Liver (tissue), 9 donors: ENCODE results near the gene ANKRD33B. TPM values are rescaled to one million over a fixed set of nuclear protein-coding genes. Genes with fewer than 3 reads are reported as not detected.
A peak's percentile ranks its signal among the peaks of the same experiment; 100 is the strongest.

Experiments
- DNase-seq: peaks from one replicate; pipeline ENCODE4 v3.0.0-alpha.2; 2017; ENCODE audit warnings: low spot score
- H3K27ac ChIP-seq, 2 donors: one replicate each; pipeline ENCODE4 v1.7.0; 2013; ENCODE audit warnings: inconsistent platforms in 2 of 2, low read length in 2 of 2, control low read depth in 1 of 2, low read depth in 1 of 2, mild to moderate bottlenecking in 1 of 2
- H3K27me3 ChIP-seq, 4 donors: one replicate each; pipeline versions ENCODE4 v1.6.1 to v1.7.0; 2013; ENCODE audit warnings: low read length in 3 of 4, inconsistent platforms in 1 of 4, mild to moderate bottlenecking in 1 of 4, moderate library complexity in 1 of 4; ENCODE audit not compliant: control insufficient read depth in 4 of 4, insufficient read depth in 4 of 4
- H3K36me3 ChIP-seq, 4 donors: one replicate each; pipeline versions ENCODE4 v1.6.1 to v1.7.0; 2013; ENCODE audit warnings: low read length in 3 of 4, mild to moderate bottlenecking in 3 of 4, low read depth in 1 of 4, moderate library complexity in 1 of 4; ENCODE audit not compliant: control insufficient read depth in 4 of 4, insufficient read depth in 3 of 4
- H3K4me1 ChIP-seq, 4 donors: one replicate each; pipeline versions ENCODE4 v1.6.1 to v1.7.0; 2013; ENCODE audit warnings: low read length in 3 of 4, mild to moderate bottlenecking in 3 of 4, moderate library complexity in 1 of 4; ENCODE audit not compliant: control insufficient read depth in 4 of 4, insufficient read depth in 4 of 4
- H3K4me3 ChIP-seq, 3 donors: one replicate each; pipeline versions ENCODE4 v1.6.1 to v1.7.0; 2013; ENCODE audit warnings: low read length in 3 of 3, control low read depth in 1 of 3, low read depth in 1 of 3, mild to moderate bottlenecking in 1 of 3
- H3K9ac ChIP-seq, 2 donors: one replicate each; pipeline ENCODE4 v1.7.0; 2013; ENCODE audit warnings: low read length in 2 of 2, mild to moderate bottlenecking in 2 of 2, moderate library complexity in 2 of 2, control low read depth in 1 of 2, low read depth in 1 of 2
- H3K9me3 ChIP-seq, 4 donors: one replicate each; pipeline versions ENCODE4 v1.6.1 to v1.7.0; 2013; ENCODE audit warnings: low read length in 3 of 4; ENCODE audit not compliant: control insufficient read depth in 4 of 4
- EGR1 ChIP-seq, 2 donors: IDR thresholded peaks; 2 replicates each; pipeline ENCODE4 v1.6.1; 2016 to 2018; ENCODE audit warnings: antibody characterized with exemption in 2 of 2, low read depth in 2 of 2
- FOXA1 ChIP-seq: IDR thresholded peaks from 2 replicates; pipeline ENCODE4 v1.6.1; 2016; ENCODE audit warnings: antibody characterized with exemption
- FOXA2 ChIP-seq: IDR thresholded peaks from 2 replicates; pipeline ENCODE4 v1.6.1; 2016; ENCODE audit warnings: antibody characterized with exemption
- GABPA ChIP-seq, 2 donors: IDR thresholded peaks in 1 of 2; conservative IDR thresholded peaks in 1 of 2; 2 replicates each; pipeline ENCODE4 v1.6.1; 2016; ENCODE audit warnings: antibody characterized with exemption in 2 of 2, mild to moderate bottlenecking in 1 of 2, moderate library complexity in 1 of 2
- HNF4A ChIP-seq, 2 donors: conservative IDR thresholded peaks; 2 replicates each; pipeline ENCODE4 v1.6.1; 2016; ENCODE audit warnings: antibody characterized with exemption in 2 of 2, mild to moderate bottlenecking in 2 of 2
- HNF4G ChIP-seq: IDR thresholded peaks from 2 replicates; pipeline ENCODE4 v1.6.1; 2016; ENCODE audit warnings: antibody characterized with exemption
- JUND ChIP-seq, 2 donors: IDR thresholded peaks; 2 replicates each; pipeline ENCODE4 v1.6.1; 2016; ENCODE audit warnings: antibody characterized with exemption in 2 of 2
- NR2F2 ChIP-seq: IDR thresholded peaks from 2 replicates; pipeline ENCODE4 v1.6.1; 2016; ENCODE audit warnings: antibody characterized with exemption
- RAD21 ChIP-seq, 2 donors: IDR thresholded peaks; 2 replicates each; pipeline ENCODE4 v1.6.1; 2016; ENCODE audit warnings: antibody characterized with exemption in 2 of 2, mild to moderate bottlenecking in 2 of 2
- RXRA ChIP-seq, 2 donors: IDR thresholded peaks; 2 replicates each; pipeline ENCODE4 v1.6.1; 2017 to 2018; ENCODE audit warnings: antibody characterized with exemption in 2 of 2, mild to moderate bottlenecking in 1 of 2
- SP1 ChIP-seq: IDR thresholded peaks from 2 replicates; pipeline ENCODE4 v1.6.1; 2018; ENCODE audit warnings: antibody characterized with exemption, mild to moderate bottlenecking
- TAF1 ChIP-seq: conservative IDR thresholded peaks from 2 replicates; pipeline ENCODE4 v1.6.1; 2016; ENCODE audit warnings: antibody characterized with exemption, mild to moderate bottlenecking
- YY1 ChIP-seq: IDR thresholded peaks from 2 replicates; pipeline ENCODE4 v1.6.1; 2016; ENCODE audit warnings: antibody characterized with exemption, mild to moderate bottlenecking
- WGBS: extraction: QIAGEN DNeasy Blood & Tissue Kit; methylation state at CpG from one replicate; pipeline ENCODE4 v1.1.7; 2013; 5-methylcytosine and 5-hydroxymethylcytosine counted together
- polyA plus RNA-seq, 2 donors: library from polyadenylated mRNA; stranded (reverse) in 1 of 2; unstranded in 1 of 2; fragments of 200-250 nt in 1 of 2; fragments of >200 nt in 1 of 2; fragmentation: Nextera tagmentation in 1 of 2; extraction: Ambion mirVana in 1 of 2; gene quantifications; one replicate each; pipeline versions ENCODE4 v1.2.1 to v1.2.3, GENCODE V29; 2013 to 2015
- total RNA-seq, 2 donors: library from RNA; depleted of rRNA; stranded (reverse); fragments of >200 nt; gene quantifications; one replicate each; pipeline ENCODE4 v1.2.3, GENCODE V29; 2014
- TF ChIP-seq, protein P1 (sequence below): IDR thresholded peaks from 2 replicates; pipeline ENCODE4 v1.6.1; 2016; ENCODE audit warnings: antibody characterized with exemption
- TF ChIP-seq, protein P2 (sequence below): IDR thresholded peaks from 2 replicates; pipeline ENCODE4 v1.6.1; 2016; ENCODE audit warnings: antibody characterized with exemption
- TF ChIP-seq, protein P3 (sequence below): fragments of 150-350 bp; IDR thresholded peaks from 2 replicates; pipeline ENCODE4 v1.5.1; 2017; ENCODE audit warnings: improper control_type of control experiment, low read depth, low read length; ENCODE audit not compliant: missing input control
- TF ChIP-seq, protein P4 (sequence below): IDR thresholded peaks from 2 replicates; pipeline ENCODE4 v1.6.1; 2016; ENCODE audit warnings: antibody characterized with exemption
- TF ChIP-seq, protein P5 (sequence below): IDR thresholded peaks from 2 replicates; pipeline ENCODE4 v1.6.1; 2016; ENCODE audit warnings: antibody characterized with exemption, mild to moderate bottlenecking
- donor health status: healthy.
- donor health status: healthy.
- donor health status: healthy.
- donor health status: healthy.
- donor health status: healthy.

The ANKRD33B gene
- total and polyA plus RNA-seq, 4 donors = 0.09 to 1.9 (median 0.25) TPM; not detected in 1

DNA sequence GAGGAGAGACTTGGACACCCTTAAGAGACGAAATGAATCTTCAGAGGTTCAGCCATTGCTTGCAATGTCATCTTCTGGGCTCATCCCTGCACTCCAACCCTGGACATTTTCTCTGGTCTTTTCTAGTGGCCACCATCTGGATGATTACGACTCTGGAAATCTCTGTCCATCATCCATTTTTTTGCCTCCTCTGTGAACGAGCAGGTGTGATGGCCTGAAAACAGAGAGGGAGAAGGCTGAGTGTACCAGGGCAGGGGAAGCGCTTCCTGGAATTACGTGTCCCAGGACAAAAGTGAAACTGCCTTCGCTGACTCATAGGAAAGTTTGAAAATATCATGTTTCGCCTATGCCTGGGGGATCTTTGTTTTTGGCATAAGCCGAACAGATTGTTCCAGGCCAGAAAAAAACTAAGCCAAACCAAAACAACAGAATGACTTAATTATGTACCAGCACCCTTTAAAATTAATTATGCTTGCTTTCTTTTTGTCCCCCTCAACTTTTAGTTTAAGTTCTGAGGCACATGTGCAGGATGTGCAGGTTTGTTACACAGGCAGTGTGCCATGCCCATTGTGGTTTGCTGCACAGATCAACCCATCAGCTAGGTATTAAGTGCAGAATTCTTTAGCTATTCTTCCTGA, 31.9 kb downstream of the ANKRD33B start (continued):
- TF ChIP-seq, protein P1, sequence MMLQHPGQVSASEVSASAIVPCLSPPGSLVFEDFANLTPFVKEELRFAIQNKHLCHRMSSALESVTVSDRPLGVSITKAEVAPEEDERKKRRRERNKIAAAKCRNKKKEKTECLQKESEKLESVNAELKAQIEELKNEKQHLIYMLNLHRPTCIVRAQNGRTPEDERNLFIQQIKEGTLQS = no peak

DNA sequence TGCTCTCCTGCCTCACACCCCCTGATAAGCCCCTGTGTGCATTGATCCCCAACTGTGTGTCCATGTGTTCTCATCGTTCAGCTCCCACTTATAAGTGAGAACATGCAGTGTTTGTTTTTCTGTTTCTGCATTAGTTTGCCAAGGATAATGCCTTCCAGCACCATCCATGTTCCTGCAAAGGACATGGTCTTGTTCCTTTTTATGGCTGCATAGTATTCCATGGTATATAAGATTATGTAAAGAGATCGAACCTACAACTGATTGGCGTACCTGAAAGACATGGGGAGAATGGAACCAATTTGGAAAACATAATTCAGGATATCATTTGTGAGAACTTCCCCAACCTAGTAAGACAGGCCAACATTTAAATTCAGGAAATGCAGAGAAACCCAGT, 32.4 kb downstream of the ANKRD33B start:
- Histone ChIP-seq H3K27ac (peak overlapping the region; percentile 71 to 74), H3K9me3 (no peaks in the 10 kb centered on the region), H3K4me1 (peaks cover 0 to 7% (median 5%) of the 10 kb centered on the region in 4 donors), H3K36me3 (no peaks in the 10 kb centered on the region), H3K27me3 (no peaks in the 10 kb centered on the region), H3K4me3 (no peak overlapping the region), H3K9ac (peak overlapping the region in 1 of 2 donors; percentile 47)
- no peak for DNase-seq
- WGBS = 86% methylated on average over 3 of the region's 3 CpGs
- TF ChIP-seq, protein P1 = no peak
- TF ChIP-seq JUND (IDR thresholded peaks at IDR 0.05) (no peak), RAD21 (IDR thresholded peaks at IDR 0.05) (no peak), FOXA2 (no peak), NR2F2 (no peak), EGR1 (IDR thresholded peaks at IDR 0.05; ENCODE audit: low read depth in 2 of 2) (no peak), HNF4G (no peak), YY1 (no peak)
- TF ChIP-seq, protein P2, sequence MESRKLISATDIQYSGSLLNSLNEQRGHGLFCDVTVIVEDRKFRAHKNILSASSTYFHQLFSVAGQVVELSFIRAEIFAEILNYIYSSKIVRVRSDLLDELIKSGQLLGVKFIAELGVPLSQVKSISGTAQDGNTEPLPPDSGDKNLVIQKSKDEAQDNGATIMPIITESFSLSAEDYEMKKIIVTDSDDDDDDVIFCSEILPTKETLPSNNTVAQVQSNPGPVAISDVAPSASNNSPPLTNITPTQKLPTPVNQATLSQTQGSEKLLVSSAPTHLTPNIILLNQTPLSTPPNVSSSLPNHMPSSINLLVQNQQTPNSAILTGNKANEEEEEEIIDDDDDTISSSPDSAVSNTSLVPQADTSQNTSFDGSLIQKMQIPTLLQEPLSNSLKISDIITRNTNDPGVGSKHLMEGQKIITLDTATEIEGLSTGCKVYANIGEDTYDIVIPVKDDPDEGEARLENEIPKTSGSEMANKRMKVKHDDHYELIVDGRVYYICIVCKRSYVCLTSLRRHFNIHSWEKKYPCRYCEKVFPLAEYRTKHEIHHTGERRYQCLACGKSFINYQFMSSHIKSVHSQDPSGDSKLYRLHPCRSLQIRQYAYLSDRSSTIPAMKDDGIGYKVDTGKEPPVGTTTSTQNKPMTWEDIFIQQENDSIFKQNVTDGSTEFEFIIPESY = no peak

DNA sequence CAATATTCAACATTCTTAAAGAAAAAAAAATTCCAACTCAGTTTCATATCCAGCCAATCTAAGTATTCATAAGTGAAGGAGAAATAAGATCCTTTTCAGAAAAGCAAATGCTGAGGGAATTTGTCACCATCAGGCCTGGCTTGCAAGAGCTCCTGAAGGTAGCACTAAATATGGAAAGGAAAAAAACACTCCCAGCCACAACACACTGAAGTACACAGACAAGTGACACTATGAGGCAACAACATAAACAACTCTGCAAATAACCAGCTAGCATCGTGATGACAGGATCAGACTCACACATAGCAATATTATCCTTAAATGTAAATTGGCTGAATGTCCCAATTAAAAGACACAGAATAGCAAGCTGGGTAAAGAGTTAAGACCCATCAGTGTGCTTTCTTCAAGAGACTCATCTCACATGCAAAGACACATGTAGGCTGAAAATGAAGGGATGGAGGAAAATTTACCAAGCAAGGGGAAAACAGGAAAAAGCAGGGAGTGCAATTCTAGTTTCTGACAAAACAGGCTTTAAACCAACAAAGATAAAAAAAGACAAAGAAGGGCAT, 33.1 kb downstream of the ANKRD33B start:
- no peaks in the 10 kb centered on the region for H3K27me3 ChIP-seq
- no peak overlapping the region for H3K9ac ChIP-seq
- no peak overlapping the region for H3K27ac ChIP-seq
- H3K9me3 ChIP-seq = no peaks in the 10 kb centered on the region
- WGBS = 89% methylated on average over 1 of the region's 1 CpG
- no peaks in the 10 kb centered on the region for H3K36me3 ChIP-seq
- peaks cover under 1 to 13% (median 8%) of the 10 kb centered on the region in 4 donors for H3K4me1 ChIP-seq
- TF ChIP-seq FOXA2 = no peak
- TF ChIP-seq NR2F2 = no peak
- TF ChIP-seq YY1 = no peak
- TF ChIP-seq, protein P3, sequence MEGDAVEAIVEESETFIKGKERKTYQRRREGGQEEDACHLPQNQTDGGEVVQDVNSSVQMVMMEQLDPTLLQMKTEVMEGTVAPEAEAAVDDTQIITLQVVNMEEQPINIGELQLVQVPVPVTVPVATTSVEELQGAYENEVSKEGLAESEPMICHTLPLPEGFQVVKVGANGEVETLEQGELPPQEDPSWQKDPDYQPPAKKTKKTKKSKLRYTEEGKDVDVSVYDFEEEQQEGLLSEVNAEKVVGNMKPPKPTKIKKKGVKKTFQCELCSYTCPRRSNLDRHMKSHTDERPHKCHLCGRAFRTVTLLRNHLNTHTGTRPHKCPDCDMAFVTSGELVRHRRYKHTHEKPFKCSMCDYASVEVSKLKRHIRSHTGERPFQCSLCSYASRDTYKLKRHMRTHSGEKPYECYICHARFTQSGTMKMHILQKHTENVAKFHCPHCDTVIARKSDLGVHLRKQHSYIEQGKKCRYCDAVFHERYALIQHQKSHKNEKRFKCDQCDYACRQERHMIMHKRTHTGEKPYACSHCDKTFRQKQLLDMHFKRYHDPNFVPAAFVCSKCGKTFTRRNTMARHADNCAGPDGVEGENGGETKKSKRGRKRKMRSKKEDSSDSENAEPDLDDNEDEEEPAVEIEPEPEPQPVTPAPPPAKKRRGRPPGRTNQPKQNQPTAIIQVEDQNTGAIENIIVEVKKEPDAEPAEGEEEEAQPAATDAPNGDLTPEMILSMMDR = no peak
- TF ChIP-seq RXRA (IDR thresholded peaks at IDR 0.05) = no peak
- no peak for TF ChIP-seq EGR1 (IDR thresholded peaks at IDR 0.05; ENCODE audit: low read depth in 2 of 2)
- TF ChIP-seq HNF4A (conservative IDR thresholded peaks at IDR 0.05) = no peak
- TF ChIP-seq, protein P2 = no peak
- TF ChIP-seq TAF1 = no peak
- no peak for TF ChIP-seq HNF4G
- TF ChIP-seq SP1 = no peak
- TF ChIP-seq RAD21 (IDR thresholded peaks at IDR 0.05) = no peak
- TF ChIP-seq, protein P1 = no peak
- no peak for TF ChIP-seq GABPA (IDR thresholded peaks at IDR 0.05 in 1 of 2, conservative IDR thresholded peaks at IDR 0.05 in 1 of 2)
- no peak for TF ChIP-seq FOXA1
- TF ChIP-seq JUND (IDR thresholded peaks at IDR 0.05) = no peak
- TF ChIP-seq, protein P4, sequence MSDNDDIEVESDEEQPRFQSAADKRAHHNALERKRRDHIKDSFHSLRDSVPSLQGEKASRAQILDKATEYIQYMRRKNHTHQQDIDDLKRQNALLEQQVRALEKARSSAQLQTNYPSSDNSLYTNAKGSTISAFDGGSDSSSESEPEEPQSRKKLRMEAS = no peak
- TF ChIP-seq, protein P5, sequence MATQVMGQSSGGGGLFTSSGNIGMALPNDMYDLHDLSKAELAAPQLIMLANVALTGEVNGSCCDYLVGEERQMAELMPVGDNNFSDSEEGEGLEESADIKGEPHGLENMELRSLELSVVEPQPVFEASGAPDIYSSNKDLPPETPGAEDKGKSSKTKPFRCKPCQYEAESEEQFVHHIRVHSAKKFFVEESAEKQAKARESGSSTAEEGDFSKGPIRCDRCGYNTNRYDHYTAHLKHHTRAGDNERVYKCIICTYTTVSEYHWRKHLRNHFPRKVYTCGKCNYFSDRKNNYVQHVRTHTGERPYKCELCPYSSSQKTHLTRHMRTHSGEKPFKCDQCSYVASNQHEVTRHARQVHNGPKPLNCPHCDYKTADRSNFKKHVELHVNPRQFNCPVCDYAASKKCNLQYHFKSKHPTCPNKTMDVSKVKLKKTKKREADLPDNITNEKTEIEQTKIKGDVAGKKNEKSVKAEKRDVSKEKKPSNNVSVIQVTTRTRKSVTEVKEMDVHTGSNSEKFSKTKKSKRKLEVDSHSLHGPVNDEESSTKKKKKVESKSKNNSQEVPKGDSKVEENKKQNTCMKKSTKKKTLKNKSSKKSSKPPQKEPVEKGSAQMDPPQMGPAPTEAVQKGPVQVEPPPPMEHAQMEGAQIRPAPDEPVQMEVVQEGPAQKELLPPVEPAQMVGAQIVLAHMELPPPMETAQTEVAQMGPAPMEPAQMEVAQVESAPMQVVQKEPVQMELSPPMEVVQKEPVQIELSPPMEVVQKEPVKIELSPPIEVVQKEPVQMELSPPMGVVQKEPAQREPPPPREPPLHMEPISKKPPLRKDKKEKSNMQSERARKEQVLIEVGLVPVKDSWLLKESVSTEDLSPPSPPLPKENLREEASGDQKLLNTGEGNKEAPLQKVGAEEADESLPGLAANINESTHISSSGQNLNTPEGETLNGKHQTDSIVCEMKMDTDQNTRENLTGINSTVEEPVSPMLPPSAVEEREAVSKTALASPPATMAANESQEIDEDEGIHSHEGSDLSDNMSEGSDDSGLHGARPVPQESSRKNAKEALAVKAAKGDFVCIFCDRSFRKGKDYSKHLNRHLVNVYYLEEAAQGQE = no peak
- H3K4me3 ChIP-seq = no peak overlapping the region
- DNase-seq = no peak
